ENCODE data around the gene IAH1. TPM values are rescaled to one million over a fixed set of nuclear protein-coding genes. Genes with fewer than 3 reads are reported as not detected.

The IAH1 gene
- total and polyA plus RNA-seq, 10 of the 15 experiments (the other 5 are each of a cell fraction or from before 2014, with no cell fraction given), result 57.4 to 125 (median 75.8) TPM

DNA sequence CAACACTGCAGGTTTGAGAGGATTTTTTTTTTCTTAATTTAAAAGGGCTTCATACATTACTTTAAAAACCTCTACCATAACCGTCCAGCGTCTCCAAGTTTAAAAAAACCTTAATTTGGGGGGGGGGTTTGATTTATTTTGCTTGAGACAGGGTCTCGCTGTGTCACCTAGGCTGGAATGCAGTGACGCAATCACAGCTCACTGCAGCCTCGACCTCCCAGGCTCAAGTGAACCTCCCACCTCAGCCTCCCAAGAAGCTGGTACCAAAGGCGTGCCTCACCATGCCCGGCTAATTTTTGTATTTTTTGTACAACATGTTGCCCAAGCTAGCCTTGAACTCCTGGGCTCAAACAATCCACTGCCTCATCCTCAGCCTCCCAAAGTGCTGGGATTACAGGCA, 44.4 kb downstream of the IAH1 start:
- DNase-seq (ENCODE audit: low read depth, low spot score) (no peak), FAIRE-seq (no peak), ATAC-seq (no peak)
- intact Hi-C loops (cut with micrococcal nuclease; ENCODE audit: unreplicated experiment), result no loop called here
- 98% methylated on average over 7 of the region's 7 CpGs for WGBS (ENCODE audit: insufficient coverage, insufficient replicate concordance, low lambda C conversion rate, missing lambda C conversion rate)
- no peaks in the 10 kb centered on the region for H3K79me2 ChIP-seq (ENCODE audit: control insufficient read depth, insufficient read depth, low read length)
- BruUV-seq (replicated peaks), result no TSS peak
- in situ Hi-C loops (cut with MboI), result no loop called here
- ChIA-PET CTCF (no interaction called here), POLR2A (no interaction called here), SMC1A (ENCODE audit: uncharacterized antibody, unreplicated experiment) (interaction anchor here (1.4 kb wide), 1 partner anchor 36 kb away, joined by 4 read pairs; the partner anchor contains the start of gene ADAM17), RAD21 (ENCODE audit: unreplicated experiment) (interaction anchor here (0.7 to 1.0 kb wide), 2 partner anchors 9 to 14 kb away, joined by 3 to 4 read pairs; no protein-coding TSS in a partner anchor)
- no peak overlapping the region for H3K9ac ChIP-seq (ENCODE audit: control insufficient read depth, insufficient read depth, low read length)
- no peak overlapping the region for H3K27ac ChIP-seq (ENCODE audit: control insufficient read depth, insufficient read depth)
- H3K4me3 ChIP-seq, result no peak overlapping the region
- no peak overlapping the region for H3K4me2 ChIP-seq (ENCODE audit: control insufficient read depth, insufficient read depth)
- H3K27me3 ChIP-seq (replicated peaks in 1 of 2; ENCODE audit: control insufficient read depth in 2 of 2, insufficient read depth in 2 of 2, low read length in 1 of 2), result no peaks in the 10 kb centered on the region
- TF ChIP-seq, protein P1, sequence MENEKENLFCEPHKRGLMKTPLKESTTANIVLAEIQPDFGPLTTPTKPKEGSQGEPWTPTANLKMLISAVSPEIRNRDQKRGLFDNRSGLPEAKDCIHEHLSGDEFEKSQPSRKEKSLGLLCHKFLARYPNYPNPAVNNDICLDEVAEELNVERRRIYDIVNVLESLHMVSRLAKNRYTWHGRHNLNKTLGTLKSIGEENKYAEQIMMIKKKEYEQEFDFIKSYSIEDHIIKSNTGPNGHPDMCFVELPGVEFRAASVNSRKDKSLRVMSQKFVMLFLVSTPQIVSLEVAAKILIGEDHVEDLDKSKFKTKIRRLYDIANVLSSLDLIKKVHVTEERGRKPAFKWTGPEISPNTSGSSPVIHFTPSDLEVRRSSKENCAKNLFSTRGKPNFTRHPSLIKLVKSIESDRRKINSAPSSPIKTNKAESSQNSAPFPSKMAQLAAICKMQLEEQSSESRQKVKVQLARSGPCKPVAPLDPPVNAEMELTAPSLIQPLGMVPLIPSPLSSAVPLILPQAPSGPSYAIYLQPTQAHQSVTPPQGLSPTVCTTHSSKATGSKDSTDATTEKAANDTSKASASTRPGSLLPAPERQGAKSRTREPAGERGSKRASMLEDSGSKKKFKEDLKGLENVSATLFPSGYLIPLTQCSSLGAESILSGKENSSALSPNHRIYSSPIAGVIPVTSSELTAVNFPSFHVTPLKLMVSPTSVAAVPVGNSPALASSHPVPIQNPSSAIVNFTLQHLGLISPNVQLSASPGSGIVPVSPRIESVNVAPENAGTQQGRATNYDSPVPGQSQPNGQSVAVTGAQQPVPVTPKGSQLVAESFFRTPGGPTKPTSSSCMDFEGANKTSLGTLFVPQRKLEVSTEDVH (IDR thresholded peaks at IDR 0.05; ENCODE audit: low read depth, partially characterized antibody), result no peak
- no peak for TF ChIP-seq NR2C1 (IDR thresholded peaks at IDR 0.05)
- TF ChIP-seq, protein P2, sequence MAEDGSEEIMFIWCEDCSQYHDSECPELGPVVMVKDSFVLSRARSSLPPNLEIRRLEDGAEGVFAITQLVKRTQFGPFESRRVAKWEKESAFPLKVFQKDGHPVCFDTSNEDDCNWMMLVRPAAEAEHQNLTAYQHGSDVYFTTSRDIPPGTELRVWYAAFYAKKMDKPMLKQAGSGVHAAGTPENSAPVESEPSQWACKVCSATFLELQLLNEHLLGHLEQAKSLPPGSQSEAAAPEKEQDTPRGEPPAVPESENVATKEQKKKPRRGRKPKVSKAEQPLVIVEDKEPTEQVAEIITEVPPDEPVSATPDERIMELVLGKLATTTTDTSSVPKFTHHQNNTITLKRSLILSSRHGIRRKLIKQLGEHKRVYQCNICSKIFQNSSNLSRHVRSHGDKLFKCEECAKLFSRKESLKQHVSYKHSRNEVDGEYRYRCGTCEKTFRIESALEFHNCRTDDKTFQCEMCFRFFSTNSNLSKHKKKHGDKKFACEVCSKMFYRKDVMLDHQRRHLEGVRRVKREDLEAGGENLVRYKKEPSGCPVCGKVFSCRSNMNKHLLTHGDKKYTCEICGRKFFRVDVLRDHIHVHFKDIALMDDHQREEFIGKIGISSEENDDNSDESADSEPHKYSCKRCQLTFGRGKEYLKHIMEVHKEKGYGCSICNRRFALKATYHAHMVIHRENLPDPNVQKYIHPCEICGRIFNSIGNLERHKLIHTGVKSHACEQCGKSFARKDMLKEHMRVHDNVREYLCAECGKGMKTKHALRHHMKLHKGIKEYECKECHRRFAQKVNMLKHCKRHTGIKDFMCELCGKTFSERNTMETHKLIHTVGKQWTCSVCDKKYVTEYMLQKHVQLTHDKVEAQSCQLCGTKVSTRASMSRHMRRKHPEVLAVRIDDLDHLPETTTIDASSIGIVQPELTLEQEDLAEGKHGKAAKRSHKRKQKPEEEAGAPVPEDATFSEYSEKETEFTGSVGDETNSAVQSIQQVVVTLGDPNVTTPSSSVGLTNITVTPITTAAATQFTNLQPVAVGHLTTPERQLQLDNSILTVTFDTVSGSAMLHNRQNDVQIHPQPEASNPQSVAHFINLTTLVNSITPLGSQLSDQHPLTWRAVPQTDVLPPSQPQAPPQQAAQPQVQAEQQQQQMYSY (CRISPR knock-in tag; IDR thresholded peaks at IDR 0.05), result no peak
- TF ChIP-seq, protein P3, sequence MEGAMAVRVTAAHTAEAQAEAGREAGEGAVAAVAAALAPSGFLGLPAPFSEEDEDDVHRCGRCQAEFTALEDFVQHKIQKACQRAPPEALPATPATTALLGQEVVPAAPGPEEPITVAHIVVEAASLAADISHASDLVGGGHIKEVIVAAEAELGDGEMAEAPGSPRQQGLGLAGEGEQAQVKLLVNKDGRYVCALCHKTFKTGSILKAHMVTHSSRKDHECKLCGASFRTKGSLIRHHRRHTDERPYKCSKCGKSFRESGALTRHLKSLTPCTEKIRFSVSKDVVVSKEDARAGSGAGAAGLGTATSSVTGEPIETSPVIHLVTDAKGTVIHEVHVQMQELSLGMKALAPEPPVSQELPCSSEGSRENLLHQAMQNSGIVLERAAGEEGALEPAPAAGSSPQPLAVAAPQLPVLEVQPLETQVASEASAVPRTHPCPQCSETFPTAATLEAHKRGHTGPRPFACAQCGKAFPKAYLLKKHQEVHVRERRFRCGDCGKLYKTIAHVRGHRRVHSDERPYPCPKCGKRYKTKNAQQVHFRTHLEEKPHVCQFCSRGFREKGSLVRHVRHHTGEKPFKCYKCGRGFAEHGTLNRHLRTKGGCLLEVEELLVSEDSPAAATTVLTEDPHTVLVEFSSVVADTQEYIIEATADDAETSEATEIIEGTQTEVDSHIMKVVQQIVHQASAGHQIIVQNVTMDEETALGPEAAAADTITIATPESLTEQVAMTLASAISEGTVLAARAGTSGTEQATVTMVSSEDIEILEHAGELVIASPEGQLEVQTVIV (IDR thresholded peaks at IDR 0.05; ENCODE audit: borderline replicate concordance, partially characterized antibody), result no peak
- TF ChIP-seq NBN (IDR thresholded peaks at IDR 0.05), result no peak
- no peak for TF ChIP-seq SREBF2 (IDR thresholded peaks at IDR 0.05; ENCODE audit: low read length)
- no peak for TF ChIP-seq PAX8 (IDR thresholded peaks at IDR 0.05)
- TF ChIP-seq MYC (IDR thresholded peaks at IDR 0.05; ENCODE audit: insufficient read depth, insufficient read length, insufficient replicate concordance, low read length, severe bottlenecking), result no peak
- TF ChIP-seq FOS (IDR thresholded peaks at IDR 0.05; ENCODE audit: borderline replicate concordance, extremely low read depth, insufficient read length), result no peak
- H3K36me3 ChIP-seq (ENCODE audit: control insufficient read depth in 2 of 2, insufficient read depth in 2 of 2, low read length in 1 of 2), result peaks cover 5 to 22% of the 10 kb centered on the region in 2 experiments
- no peak overlapping the region for H2AFZ ChIP-seq (ENCODE audit: control insufficient read depth, low read depth, low read length)
- no peaks in the 10 kb centered on the region for H3K4me1 ChIP-seq (ENCODE audit: control insufficient read depth, insufficient read depth, low read length)
- H3K9me3 ChIP-seq (replicated peaks; ENCODE audit: control insufficient read depth, insufficient read depth, low read length), result no peaks in the 10 kb centered on the region
- no peaks in the 10 kb centered on the region for H4K20me1 ChIP-seq (ENCODE audit: control insufficient read depth, insufficient read depth)

Measured in GM12878 (cell line).